Fibroblast of skin of left quadriceps (primary cell): ENCODE data around the gene TTC22.

Source experiments
- DNase-seq, 2 experiments: peaks; one replicate each; pipeline ENCODE4 v3.0.0-alpha.2; 2013; ENCODE audit warnings: low read depth in 2 of 2

TTC22 gene

GRCh38 chr1:54834007-54834541 lies 33.0 kb upstream of the TTC22 start:
- DNase-seq, result no peak

GRCh38 chr1:54833121-54833520 lies 32.0 kb upstream of the TTC22 start:
- no peak for DNase-seq

- DNase-seq, result no peak
These were observed 25.2 kb upstream of the TTC22 start for GRCh38 chr1:54826226-54826816.

GRCh38 chr1:54825696-54826095 lies 24.6 kb upstream of the TTC22 start:
- DNase-seq, result no peak

- no peak for DNase-seq
These were observed 22.5 kb upstream of the TTC22 start for GRCh38 chr1:54823670-54824069.

GRCh38 chr1:54819733-54820132 lies 18.6 kb upstream of the TTC22 start:
- no peak for DNase-seq

GRCh38 chr1:54819195-54819536 lies 18.0 kb upstream of the TTC22 start:
- DNase-seq, result no peak

- no peak for DNase-seq
These were observed 17.5 kb upstream of the TTC22 start for GRCh38 chr1:54818461-54819194.

- DNase-seq, result no peak
These were observed 15.8 kb upstream of the TTC22 start for GRCh38 chr1:54816951-54817350.

- no peak for DNase-seq
These were observed 15.0 kb upstream of the TTC22 start for GRCh38 chr1:54816130-54816529.

- DNase-seq, result no peak
These were observed 14.2 kb upstream of the TTC22 start for GRCh38 chr1:54815086-54815876.

- DNase-seq, result no peak
These were observed 13.4 kb upstream of the TTC22 start for GRCh38 chr1:54814571-54814970.

GRCh38 chr1:54814126-54814498 lies 13.0 kb upstream of the TTC22 start:
- DNase-seq, result no peak

GRCh38 chr1:54813485-54814125 lies 12.5 kb upstream of the TTC22 start:
- DNase-seq, result no peak

GRCh38 chr1:54812801-54813484 lies 11.8 kb upstream of the TTC22 start:
- no peak for DNase-seq

- DNase-seq, result no peak
These were observed 10.9 kb upstream of the TTC22 start for GRCh38 chr1:54811739-54812655.

- DNase-seq, result no peak
These were observed 9.9 kb upstream of the TTC22 start for GRCh38 chr1:54811066-54811465.

GRCh38 chr1:54810153-54810942 lies 9.2 kb upstream of the TTC22 start:
- peak; percentile 8 to 14 for DNase-seq

GRCh38 chr1:54809496-54810074 lies 8.5 kb upstream of the TTC22 start:
- DNase-seq, result no peak
